ENCODE data around the gene SLCO4A1. TPM values are rescaled to one million over a fixed set of nuclear protein-coding genes. Genes with fewer than 3 reads are reported as not detected.

SLCO4A1 gene
- total RNA-seq, 1 donor from 2014 or later = 3.6 TPM

DNA sequence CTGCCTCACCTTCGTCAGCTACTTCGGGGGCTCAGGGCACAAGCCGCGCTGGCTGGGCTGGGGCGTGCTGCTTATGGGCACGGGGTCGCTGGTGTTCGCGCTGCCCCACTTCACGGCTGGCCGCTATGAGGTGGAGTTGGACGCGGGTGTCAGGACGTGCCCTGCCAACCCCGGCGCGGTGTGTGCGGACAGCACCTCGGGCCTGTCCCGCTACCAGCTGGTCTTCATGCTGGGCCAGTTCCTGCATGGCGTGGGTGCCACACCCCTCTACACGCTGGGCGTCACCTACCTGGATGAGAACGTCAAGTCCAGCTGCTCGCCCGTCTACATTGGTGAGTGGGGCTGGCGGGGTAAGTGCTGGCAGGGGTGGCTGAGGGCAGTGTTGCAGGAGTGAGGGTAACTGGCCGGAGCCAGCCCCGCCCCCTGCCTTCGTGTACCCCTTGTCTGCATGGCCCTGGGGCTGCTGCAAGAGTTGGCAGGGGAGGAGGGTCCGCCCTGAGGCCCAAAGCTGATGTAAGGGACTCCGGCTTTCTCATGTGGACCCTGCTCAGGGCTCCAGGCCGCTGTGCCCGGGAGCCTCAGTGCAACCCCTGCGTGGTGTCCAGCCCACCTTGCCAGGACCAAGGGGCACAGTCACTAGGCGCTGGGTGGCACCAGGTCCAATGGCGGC, 14.8 kb downstream of the SLCO4A1 start:
- Mint-ChIP-seq H3K4me3 (ENCODE audit: low read depth) (no peak overlapping the region), H3K36me3 (ENCODE audit: insufficient read depth) (no peaks in the 10 kb centered on the region), H3K27ac (no peak overlapping the region), H3K9me3 (ENCODE audit: low read depth) (no peaks in the 10 kb centered on the region), H3K27me3 (no peaks in the 10 kb centered on the region), H3K4me1 (ENCODE audit: low read depth) (peaks cover 7% of the 10 kb centered on the region)
- TF ChIP-seq, protein P1, sequence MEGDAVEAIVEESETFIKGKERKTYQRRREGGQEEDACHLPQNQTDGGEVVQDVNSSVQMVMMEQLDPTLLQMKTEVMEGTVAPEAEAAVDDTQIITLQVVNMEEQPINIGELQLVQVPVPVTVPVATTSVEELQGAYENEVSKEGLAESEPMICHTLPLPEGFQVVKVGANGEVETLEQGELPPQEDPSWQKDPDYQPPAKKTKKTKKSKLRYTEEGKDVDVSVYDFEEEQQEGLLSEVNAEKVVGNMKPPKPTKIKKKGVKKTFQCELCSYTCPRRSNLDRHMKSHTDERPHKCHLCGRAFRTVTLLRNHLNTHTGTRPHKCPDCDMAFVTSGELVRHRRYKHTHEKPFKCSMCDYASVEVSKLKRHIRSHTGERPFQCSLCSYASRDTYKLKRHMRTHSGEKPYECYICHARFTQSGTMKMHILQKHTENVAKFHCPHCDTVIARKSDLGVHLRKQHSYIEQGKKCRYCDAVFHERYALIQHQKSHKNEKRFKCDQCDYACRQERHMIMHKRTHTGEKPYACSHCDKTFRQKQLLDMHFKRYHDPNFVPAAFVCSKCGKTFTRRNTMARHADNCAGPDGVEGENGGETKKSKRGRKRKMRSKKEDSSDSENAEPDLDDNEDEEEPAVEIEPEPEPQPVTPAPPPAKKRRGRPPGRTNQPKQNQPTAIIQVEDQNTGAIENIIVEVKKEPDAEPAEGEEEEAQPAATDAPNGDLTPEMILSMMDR (IDR thresholded peaks at IDR 0.05; ENCODE audit: unreplicated experiment) = no peak
- no peak for DNase-seq (ENCODE audit: low spot score, unreplicated experiment)

DNA sequence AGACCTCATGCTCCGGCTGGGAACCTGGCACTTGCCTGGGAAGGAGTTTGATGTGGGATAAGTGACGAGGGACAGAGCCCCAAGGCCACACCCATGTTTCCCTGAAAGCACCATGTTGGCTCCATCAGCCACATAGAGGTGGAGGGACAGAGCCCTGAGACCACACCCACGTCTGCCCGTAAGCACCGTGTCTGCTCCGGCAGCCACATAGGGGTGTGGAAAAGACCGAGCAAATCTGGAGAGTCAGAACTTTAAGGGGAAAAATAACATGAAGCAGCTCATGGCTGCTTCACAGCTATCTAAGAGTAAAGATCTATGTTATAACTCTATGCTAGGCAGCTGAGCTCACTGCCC, 15.3 kb downstream of the SLCO4A1 start:
- no peak for DNase-seq (ENCODE audit: low spot score, unreplicated experiment)
- no peaks in the 10 kb centered on the region for H3K9me3 Mint-ChIP-seq (ENCODE audit: low read depth)
- no peaks in the 10 kb centered on the region for H3K27me3 Mint-ChIP-seq
- TF ChIP-seq, protein P1 (IDR thresholded peaks at IDR 0.05; ENCODE audit: unreplicated experiment) = no peak
- no peak overlapping the region for H3K27ac Mint-ChIP-seq
- no peaks in the 10 kb centered on the region for H3K36me3 Mint-ChIP-seq (ENCODE audit: insufficient read depth)
- peaks cover 2% of the 10 kb centered on the region for H3K4me1 Mint-ChIP-seq (ENCODE audit: low read depth)
- H3K4me3 Mint-ChIP-seq (ENCODE audit: low read depth) = no peak overlapping the region

DNA sequence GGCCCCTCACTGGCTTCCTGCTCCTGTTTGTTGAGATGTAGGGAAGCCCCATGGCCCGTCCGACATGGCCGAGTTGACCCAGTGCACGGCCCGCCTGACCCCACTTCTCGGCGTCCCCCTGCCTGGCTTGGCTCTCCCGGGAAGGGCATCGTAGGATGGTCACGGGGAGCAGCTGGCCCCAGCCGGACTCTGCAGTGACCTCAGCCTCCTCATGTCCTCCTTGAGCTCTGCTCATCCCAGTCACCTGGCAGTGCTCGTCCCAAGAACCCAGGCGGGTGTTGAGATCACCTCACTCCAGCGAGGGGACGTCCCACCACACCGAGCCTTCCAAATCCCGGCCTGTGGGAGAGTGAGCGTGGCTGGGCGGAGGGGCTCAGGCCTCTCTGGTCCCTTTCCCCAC, 15.7 kb downstream of the SLCO4A1 start:
- H3K36me3 Mint-ChIP-seq (ENCODE audit: insufficient read depth) = no peaks in the 10 kb centered on the region
- H3K27ac Mint-ChIP-seq = no peak overlapping the region
- no peaks in the 10 kb centered on the region for H3K9me3 Mint-ChIP-seq (ENCODE audit: low read depth)
- DNase-seq (ENCODE audit: low spot score, unreplicated experiment) = no peak
- TF ChIP-seq, protein P1 (IDR thresholded peaks at IDR 0.05; ENCODE audit: unreplicated experiment) = no peak
- no peaks in the 10 kb centered on the region for H3K27me3 Mint-ChIP-seq
- H3K4me3 Mint-ChIP-seq (ENCODE audit: low read depth) = no peak overlapping the region
- peaks cover 2% of the 10 kb centered on the region for H3K4me1 Mint-ChIP-seq (ENCODE audit: low read depth)

DNA sequence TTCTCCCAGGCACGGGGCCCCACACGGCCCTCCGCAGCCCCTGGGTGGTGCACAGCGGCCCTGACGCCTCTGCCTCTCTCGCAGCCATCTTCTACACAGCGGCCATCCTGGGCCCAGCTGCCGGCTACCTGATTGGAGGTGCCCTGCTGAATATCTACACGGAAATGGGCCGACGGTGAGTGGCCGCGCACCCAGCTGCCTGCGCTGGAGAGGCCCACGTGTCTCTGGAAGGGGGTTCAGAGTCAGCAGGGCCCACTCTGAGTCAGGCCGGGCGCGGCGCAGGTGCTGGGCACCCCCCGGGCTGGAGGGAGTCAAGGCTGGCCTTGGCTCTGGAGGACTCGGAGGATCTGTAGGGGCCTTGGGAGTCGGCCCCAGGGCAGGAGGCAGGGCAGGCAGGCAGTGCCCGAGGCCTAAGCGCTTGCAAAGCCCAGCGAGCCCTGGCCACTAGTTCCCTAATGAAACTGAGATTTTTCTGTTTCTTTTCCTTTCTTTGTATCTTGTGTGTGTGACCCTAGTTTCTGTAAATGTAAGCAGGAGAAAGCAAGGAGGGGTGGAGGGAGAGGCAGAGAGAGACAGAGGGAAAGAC, 16.4 kb downstream of the SLCO4A1 start:
- H3K9me3 Mint-ChIP-seq (ENCODE audit: low read depth) = no peaks in the 10 kb centered on the region
- TF ChIP-seq, protein P1 (IDR thresholded peaks at IDR 0.05; ENCODE audit: unreplicated experiment) = no peak
- no peaks in the 10 kb centered on the region for H3K27me3 Mint-ChIP-seq
- DNase-seq (ENCODE audit: low spot score, unreplicated experiment) = no peak
- H3K27ac Mint-ChIP-seq = no peak overlapping the region
- no peaks in the 10 kb centered on the region for H3K36me3 Mint-ChIP-seq (ENCODE audit: insufficient read depth)
- no peaks in the 10 kb centered on the region for H3K4me1 Mint-ChIP-seq (ENCODE audit: low read depth)
- no peak overlapping the region for H3K4me3 Mint-ChIP-seq (ENCODE audit: low read depth)

DNA sequence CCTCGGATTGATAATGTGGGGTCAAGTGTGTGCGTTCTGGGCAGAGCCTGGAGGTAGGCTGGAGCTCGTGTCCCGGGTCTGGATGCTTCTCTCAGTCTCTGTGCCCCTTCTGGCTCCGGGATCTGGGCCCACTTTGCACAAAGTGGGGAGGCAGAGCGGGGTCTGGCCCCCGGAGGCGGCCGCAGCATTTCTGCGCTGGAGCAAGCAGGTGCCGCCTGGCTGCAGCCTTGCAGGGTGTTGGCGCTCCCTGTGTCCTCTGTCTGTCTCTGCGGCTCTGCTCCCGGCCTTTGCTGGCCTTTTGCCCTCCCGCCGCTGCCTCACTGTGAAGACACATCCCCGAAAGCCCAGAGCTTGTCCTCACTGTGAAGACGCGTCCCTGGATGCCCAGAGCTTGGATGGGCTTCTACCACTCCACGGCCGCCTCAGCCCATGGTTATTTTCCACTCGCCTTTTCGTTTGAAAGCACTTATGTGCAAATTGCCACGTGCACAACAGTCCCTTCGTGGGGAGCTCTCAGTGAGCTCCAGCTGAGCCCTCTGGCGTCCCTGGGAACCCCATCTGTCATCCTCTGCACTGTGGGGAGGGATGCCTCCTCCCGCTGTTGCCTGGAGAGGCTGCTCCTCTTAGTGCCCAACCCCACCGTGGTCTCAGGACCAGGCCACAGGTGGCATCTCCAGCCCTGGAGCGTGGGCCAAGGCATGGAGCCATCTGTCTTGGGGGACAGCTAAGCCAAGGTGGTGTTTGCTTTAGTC, 17.4 kb downstream of the SLCO4A1 start:
- TF ChIP-seq, protein P1 (IDR thresholded peaks at IDR 0.05; ENCODE audit: unreplicated experiment) = no peak
- no peak for DNase-seq (ENCODE audit: low spot score, unreplicated experiment)
- no peaks in the 10 kb centered on the region for H3K4me1 Mint-ChIP-seq (ENCODE audit: low read depth)
- no peaks in the 10 kb centered on the region for H3K9me3 Mint-ChIP-seq (ENCODE audit: low read depth)
- no peaks in the 10 kb centered on the region for H3K36me3 Mint-ChIP-seq (ENCODE audit: insufficient read depth)
- no peak overlapping the region for H3K27ac Mint-ChIP-seq
- no peaks in the 10 kb centered on the region for H3K27me3 Mint-ChIP-seq
- no peak overlapping the region for H3K4me3 Mint-ChIP-seq (ENCODE audit: low read depth)
